Spleen (tissue), 7 donors: ENCODE data around the gene PROM1.

Experiments used
- CTCF ChIP-seq, 11 experiments: fragments of 200-600 bp in 7 of 11; fragments of 450-650 bp in 4 of 11; sonication (generic) in 4 of 11; IDR thresholded peaks in 8 of 11; conservative IDR thresholded peaks in 3 of 11; 1 replicate in 7 of 11; 2 replicates in 4 of 11; pipeline versions ENCODE4 v1.4.0 to v1.8.0; 2016 to 2021; ENCODE audit warnings: antibody characterized with exemption in 11 of 11, inconsistent platforms in 4 of 11, mild to moderate bottlenecking in 1 of 11
- POLR2A ChIP-seq, 3 donors: fragments of 450-650 bp; IDR thresholded peaks; one replicate each; pipeline ENCODE4 v1.5.1; 2017; ENCODE audit warnings: antibody characterized with exemption in 3 of 3, mild to moderate bottlenecking in 1 of 3
- POLR2AphosphoS5 ChIP-seq, 3 donors: sonication (generic); formaldehyde crosslinking; IDR thresholded peaks; one replicate each; pipeline ENCODE4 v1.5.1; 2017; ENCODE audit warnings: antibody characterized with exemption in 3 of 3
- donor health status: DM: no; HTN: no; CAD: no; lungs with moderate emphysema.
- donor health status: DM: no; HTN: no; CAD: no.
- donor health status: DM: no; HTN: no; CAD: no.

DNA sequence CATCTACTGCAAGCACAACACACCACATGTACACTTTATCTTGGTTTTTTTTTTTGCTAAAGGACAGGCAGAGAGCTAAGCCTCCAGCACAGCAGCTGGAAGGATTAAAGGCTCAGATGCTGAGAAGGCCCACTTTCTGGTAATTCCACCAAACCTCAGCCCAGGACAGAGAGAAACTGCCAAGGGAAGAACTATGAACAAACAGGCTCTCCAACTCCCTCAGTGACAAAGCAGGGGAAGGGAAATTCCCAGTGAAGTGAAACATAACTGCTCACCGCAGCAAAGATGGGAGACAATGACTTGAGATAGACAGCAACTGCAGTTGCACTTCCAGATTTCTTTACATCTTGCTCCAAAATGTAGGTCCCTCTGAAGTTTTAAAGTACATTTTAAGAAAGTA is 4.8 kb downstream of the PROM1 start:
- TF ChIP-seq CTCF (IDR thresholded peaks at IDR 0.05 in 8 of 11, conservative IDR thresholded peaks at IDR 0.05 in 3 of 11) (no peak), POLR2AphosphoS5 (IDR thresholded peaks at IDR 0.05) (no peak), POLR2A (IDR thresholded peaks at IDR 0.05) (no peak)
